Measurements from ENCODE around the gene OR2B6.

DNA sequence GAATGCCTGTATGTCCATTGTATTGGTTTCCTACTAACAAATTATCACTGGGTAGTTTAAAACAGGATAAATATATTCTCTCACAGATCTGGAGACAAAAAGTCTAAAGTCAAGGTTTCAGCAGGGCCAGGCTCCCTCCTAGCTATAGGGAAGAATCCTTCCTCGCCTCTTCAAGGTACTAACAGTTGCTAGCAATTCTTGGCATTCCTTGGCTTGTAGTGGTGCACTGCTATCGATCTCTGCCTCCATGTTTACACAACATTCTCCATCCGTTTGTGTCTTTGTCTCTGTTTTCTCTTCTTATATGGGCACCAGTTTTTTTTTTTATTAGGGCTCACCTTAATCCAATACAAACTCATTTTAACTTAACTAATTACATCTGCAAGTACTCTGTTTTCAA lies 48.9 kb downstream of the OR2B6 start:
- TF ChIP-seq, protein P1, sequence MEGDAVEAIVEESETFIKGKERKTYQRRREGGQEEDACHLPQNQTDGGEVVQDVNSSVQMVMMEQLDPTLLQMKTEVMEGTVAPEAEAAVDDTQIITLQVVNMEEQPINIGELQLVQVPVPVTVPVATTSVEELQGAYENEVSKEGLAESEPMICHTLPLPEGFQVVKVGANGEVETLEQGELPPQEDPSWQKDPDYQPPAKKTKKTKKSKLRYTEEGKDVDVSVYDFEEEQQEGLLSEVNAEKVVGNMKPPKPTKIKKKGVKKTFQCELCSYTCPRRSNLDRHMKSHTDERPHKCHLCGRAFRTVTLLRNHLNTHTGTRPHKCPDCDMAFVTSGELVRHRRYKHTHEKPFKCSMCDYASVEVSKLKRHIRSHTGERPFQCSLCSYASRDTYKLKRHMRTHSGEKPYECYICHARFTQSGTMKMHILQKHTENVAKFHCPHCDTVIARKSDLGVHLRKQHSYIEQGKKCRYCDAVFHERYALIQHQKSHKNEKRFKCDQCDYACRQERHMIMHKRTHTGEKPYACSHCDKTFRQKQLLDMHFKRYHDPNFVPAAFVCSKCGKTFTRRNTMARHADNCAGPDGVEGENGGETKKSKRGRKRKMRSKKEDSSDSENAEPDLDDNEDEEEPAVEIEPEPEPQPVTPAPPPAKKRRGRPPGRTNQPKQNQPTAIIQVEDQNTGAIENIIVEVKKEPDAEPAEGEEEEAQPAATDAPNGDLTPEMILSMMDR (IDR thresholded peaks at IDR 0.05; ENCODE audit: insufficient read depth, low read length, poor library complexity, severe bottlenecking) = no peak
- TF ChIP-seq EZH2phosphoT487 (conservative IDR thresholded peaks at IDR 0.05; ENCODE audit: low read length) = no peak

Measured in SU-DHL-6 (cell line).